Breast epithelium (tissue), 4 donors: ENCODE measurements around the gene RIC8B. TPM values are rescaled to one million over a fixed set of nuclear protein-coding genes. Genes with fewer than 3 reads are reported as not detected.

Source experiments
- DNase-seq, 2 donors: peaks; one replicate each; pipeline ENCODE4 v3.0.0-alpha.2; 2019; ENCODE audit warnings: low spot score in 2 of 2
- H3K27ac ChIP-seq, 2 donors: fragments of 200-600 bp; sonication (generic) in 1 of 2; one replicate each; pipeline ENCODE4 v1.5.1; 2016 to 2019; ENCODE audit warnings: mild to moderate bottlenecking in 1 of 2
- H3K27me3 ChIP-seq, 2 donors: fragments of 200-600 bp; sonication (generic) in 1 of 2; one replicate each; pipeline versions ENCODE4 v1.5.1 to v1.6.0; 2017 to 2019; ENCODE audit warnings: control low read depth in 1 of 2, mild to moderate bottlenecking in 1 of 2
- H3K36me3 ChIP-seq: fragments of 200-600 bp; one replicate; pipeline ENCODE4 v1.5.1; 2019
- H3K4me1 ChIP-seq, 2 donors: fragments of 200-600 bp; sonication (generic); one replicate each; pipeline ENCODE4 v1.5.1; 2016 to 2019; ENCODE audit warnings: control low read depth in 1 of 2
- H3K4me3 ChIP-seq, 3 donors: fragments of 200-600 bp; sonication (generic); 1 replicate in 2 of 3; 2 replicates in 1 of 3; pipeline ENCODE4 v1.5.1; 2016 to 2019; ENCODE audit warnings: mild to moderate bottlenecking in 3 of 3, moderate library complexity in 2 of 3
- H3K9me3 ChIP-seq, 2 donors: fragments of 200-600 bp; sonication (generic) in 1 of 2; one replicate each; pipeline ENCODE4 v1.5.1; 2016 to 2019; ENCODE audit warnings: control low read depth in 1 of 2
- POLR2A ChIP-seq: fragments of 450-650 bp; IDR thresholded peaks from one replicate; pipeline ENCODE4 v1.6.1; 2016; ENCODE audit warnings: antibody characterized with exemption, mild to moderate bottlenecking, moderate library complexity
- POLR2AphosphoS5 ChIP-seq, 3 donors: sonication (generic); formaldehyde crosslinking; IDR thresholded peaks; one replicate each; pipeline ENCODE4 v1.6.1; 2017; ENCODE audit warnings: antibody characterized with exemption in 3 of 3
- intact Hi-C: fragments of 100-400 bp; cut with DNase I; formaldehyde crosslinking; loops from one replicate; pipeline ENCODE4 v1.15.1; 2023; ENCODE audit warnings: low total_unique reads
- total RNA-seq, 3 donors: library from RNA; depleted of rRNA; stranded (reverse); fragments of >200 nt; gene quantifications; one replicate each; pipeline ENCODE4 v1.1.0, GENCODE V29; 2016
- TF ChIP-seq, protein P1 (sequence below), 3 donors: fragments of 450-650 bp; IDR thresholded peaks; one replicate each; pipeline ENCODE4 v1.5.1; 2016 to 2017; ENCODE audit warnings: antibody characterized with exemption in 3 of 3, mild to moderate bottlenecking in 3 of 3, moderate library complexity in 3 of 3

RIC8B gene
- total RNA-seq, 3 donors from 2014 or later, result 19.0 to 23.9 (median 19.7) TPM

DNA sequence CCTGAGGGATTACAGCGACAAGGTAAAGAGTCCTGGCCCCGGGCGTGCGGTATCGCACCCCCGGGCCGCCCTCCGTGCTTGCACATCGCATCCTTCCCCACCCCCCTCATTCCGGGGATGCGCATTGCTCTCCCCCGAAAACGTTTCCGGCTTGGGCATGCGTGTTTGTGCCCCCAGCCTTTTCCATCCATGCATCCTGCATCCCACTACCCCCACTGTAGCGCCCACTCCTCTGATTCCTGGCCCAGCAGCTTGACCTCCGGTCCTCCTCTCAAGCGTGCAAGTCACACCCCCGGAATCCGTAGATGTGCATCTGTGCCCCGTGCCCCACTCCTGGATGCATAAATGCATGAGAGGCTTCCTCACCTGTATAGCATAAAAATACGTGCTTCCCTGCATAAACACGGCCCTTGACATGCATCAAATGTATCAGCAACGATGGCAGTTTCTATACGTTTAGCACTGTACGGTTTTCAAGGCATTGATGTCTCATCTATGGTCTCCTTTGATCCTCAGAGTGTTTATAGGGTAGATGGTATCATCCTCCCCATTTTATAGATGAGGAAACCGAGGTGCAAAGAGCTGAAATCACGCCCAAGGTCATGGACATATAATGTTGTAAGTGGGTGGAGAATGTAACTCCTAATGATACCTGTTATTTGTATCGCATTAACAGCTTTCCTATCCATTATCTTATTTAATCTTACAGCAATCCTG, 484 bp downstream of the RIC8B start:
- peaks cover 0 to 3% of the 10 kb centered on the region in 2 donors for H3K4me1 ChIP-seq
- H3K4me3 ChIP-seq, result peak overlapping the region; percentile 78 to 94 (median 88)
- no peak for DNase-seq
- H3K9me3 ChIP-seq, result no peaks in the 10 kb centered on the region
- peak overlapping the region; percentile 95 to 97 for H3K27ac ChIP-seq
- intact Hi-C loops, result no loop called here
- H3K27me3 ChIP-seq, result no peaks in the 10 kb centered on the region
- no peaks in the 10 kb centered on the region for H3K36me3 ChIP-seq
- TF ChIP-seq POLR2A, result no peak
- TF ChIP-seq POLR2AphosphoS5 (IDR thresholded peaks at IDR 0.05), result no peak
- TF ChIP-seq, protein P1, sequence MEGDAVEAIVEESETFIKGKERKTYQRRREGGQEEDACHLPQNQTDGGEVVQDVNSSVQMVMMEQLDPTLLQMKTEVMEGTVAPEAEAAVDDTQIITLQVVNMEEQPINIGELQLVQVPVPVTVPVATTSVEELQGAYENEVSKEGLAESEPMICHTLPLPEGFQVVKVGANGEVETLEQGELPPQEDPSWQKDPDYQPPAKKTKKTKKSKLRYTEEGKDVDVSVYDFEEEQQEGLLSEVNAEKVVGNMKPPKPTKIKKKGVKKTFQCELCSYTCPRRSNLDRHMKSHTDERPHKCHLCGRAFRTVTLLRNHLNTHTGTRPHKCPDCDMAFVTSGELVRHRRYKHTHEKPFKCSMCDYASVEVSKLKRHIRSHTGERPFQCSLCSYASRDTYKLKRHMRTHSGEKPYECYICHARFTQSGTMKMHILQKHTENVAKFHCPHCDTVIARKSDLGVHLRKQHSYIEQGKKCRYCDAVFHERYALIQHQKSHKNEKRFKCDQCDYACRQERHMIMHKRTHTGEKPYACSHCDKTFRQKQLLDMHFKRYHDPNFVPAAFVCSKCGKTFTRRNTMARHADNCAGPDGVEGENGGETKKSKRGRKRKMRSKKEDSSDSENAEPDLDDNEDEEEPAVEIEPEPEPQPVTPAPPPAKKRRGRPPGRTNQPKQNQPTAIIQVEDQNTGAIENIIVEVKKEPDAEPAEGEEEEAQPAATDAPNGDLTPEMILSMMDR (IDR thresholded peaks at IDR 0.05), result no peak

DNA sequence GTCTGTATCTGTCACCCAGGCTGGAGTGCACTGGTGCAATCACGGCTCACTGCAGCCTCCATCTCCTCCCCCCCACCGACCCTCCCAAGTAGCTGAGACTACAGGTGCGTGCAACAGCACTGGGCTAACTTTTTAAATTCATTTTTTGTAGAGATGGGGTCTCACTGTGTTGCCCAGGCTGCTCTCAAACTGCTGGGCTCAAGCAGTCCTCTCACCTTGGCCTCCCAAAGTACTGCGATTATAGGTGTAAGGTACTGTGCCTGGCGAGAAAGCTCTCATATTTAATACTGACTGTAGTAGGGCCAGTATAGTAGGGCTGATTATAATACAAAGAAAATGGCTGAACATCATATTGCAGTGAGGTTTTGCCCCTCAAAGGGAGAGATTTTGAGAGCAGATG, 2.4 kb downstream of the RIC8B start:
- no peak for DNase-seq
- intact Hi-C loops, result no loop called here
- TF ChIP-seq POLR2AphosphoS5 (IDR thresholded peaks at IDR 0.05) (no peak), POLR2A (no peak)
- TF ChIP-seq, protein P1 (IDR thresholded peaks at IDR 0.05), result no peak
- Histone ChIP-seq H3K36me3 (no peaks in the 10 kb centered on the region), H3K9me3 (no peaks in the 10 kb centered on the region), H3K27ac (no peak overlapping the region), H3K4me1 (peaks cover 0 to 3% of the 10 kb centered on the region in 2 donors), H3K4me3 (no peak overlapping the region), H3K27me3 (no peaks in the 10 kb centered on the region)

DNA sequence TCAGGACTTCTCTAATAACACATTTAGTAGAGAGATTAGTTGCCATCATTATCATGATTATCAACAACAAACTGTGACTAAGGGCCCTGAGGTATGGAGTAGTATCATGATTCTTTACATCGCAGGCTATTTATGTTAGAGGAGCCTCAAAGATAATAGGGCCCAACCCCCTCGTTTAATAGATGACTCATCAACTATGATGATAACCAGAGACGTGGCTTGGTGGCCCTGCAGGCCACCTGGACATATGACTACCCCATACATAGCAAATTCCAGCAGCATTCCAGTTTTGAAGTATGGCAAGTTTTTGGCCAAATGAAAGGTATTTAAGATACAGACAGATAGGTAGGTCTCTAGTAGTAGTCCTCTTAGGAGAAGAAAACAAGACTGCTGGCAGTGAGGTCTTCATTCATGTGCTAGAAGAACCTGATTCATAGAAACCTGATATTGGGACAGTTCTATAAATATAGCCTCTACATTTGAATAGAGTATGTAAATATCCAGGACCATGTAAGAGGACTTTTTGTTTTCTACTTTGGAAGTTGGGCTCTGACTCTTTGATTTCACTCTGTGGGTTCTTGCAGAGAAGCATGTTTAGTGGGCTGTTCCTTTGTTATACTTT, 5.6 kb downstream of the RIC8B start:
- H3K9me3 ChIP-seq, result no peaks in the 10 kb centered on the region
- no peaks in the 10 kb centered on the region for H3K36me3 ChIP-seq
- intact Hi-C loops, result no loop called here
- no peak overlapping the region for H3K27ac ChIP-seq
- DNase-seq, result no peak
- no peak overlapping the region for H3K4me3 ChIP-seq
- peaks cover 0 to 3% of the 10 kb centered on the region in 2 donors for H3K4me1 ChIP-seq
- TF ChIP-seq, protein P1 (IDR thresholded peaks at IDR 0.05), result no peak
- no peak for TF ChIP-seq POLR2AphosphoS5 (IDR thresholded peaks at IDR 0.05)
- no peak for TF ChIP-seq POLR2A
- H3K27me3 ChIP-seq, result no peaks in the 10 kb centered on the region

DNA sequence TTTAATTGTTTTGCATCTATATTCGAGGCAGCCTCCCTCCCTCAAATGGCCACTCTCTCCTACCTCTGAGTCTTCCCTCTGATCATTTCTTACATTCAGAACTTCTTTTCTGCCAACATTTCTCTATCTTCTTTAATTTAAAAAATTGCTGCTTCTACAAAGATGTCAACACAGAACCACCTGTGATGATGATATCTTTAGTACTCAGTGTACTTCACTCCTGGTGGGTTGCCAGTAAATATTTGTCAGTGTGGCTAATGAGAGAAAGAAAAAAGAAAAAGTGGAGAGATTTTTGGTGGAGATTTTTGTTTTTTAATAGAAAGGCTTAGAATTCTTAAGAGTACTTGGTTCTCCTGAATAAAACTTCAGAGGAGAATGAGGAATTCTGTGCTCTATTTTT, 8.1 kb downstream of the RIC8B start:
- no peaks in the 10 kb centered on the region for H3K4me1 ChIP-seq
- peak overlapping the region in 1 of 2 donors; percentile 52 for H3K27ac ChIP-seq
- no peaks in the 10 kb centered on the region for H3K36me3 ChIP-seq
- no peak for DNase-seq
- TF ChIP-seq POLR2A (no peak), POLR2AphosphoS5 (IDR thresholded peaks at IDR 0.05) (no peak)
- TF ChIP-seq, protein P1 (IDR thresholded peaks at IDR 0.05), result no peak
- H3K9me3 ChIP-seq, result no peaks in the 10 kb centered on the region
- no peak overlapping the region for H3K4me3 ChIP-seq
- no peaks in the 10 kb centered on the region for H3K27me3 ChIP-seq
- intact Hi-C loops, result no loop called here

DNA sequence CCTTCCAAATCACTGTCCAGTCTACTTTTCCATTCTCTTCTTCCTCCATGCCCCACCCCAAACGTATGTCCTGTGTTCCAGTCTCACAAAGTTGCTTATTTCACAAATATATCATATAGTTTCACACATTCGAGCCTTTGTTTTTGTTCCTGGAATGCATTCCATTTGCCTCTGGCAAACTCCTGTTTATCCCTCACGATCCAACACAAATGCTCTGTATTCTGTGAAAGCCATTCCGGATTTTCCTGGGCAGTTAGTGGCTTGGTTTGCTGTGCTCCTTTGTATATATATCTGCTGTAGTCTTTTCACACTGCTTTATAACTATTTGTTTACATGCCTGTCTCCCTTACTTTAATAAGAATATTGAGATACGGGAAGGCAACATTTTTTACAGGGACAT, 9.0 kb downstream of the RIC8B start:
- DNase-seq, result no peak
- H3K36me3 ChIP-seq, result no peaks in the 10 kb centered on the region
- no peaks in the 10 kb centered on the region for H3K4me1 ChIP-seq
- no peak for TF ChIP-seq POLR2A
- TF ChIP-seq POLR2AphosphoS5 (IDR thresholded peaks at IDR 0.05), result no peak
- TF ChIP-seq, protein P1 (IDR thresholded peaks at IDR 0.05), result no peak
- intact Hi-C loops, result no loop called here
- H3K9me3 ChIP-seq, result no peaks in the 10 kb centered on the region
- no peak overlapping the region for H3K27ac ChIP-seq
- no peaks in the 10 kb centered on the region for H3K27me3 ChIP-seq
- H3K4me3 ChIP-seq, result peak overlapping the region in 1 of 3 donors; percentile 13
